ENCODE data around the gene TM4SF4.

Gene TM4SF4

DNA sequence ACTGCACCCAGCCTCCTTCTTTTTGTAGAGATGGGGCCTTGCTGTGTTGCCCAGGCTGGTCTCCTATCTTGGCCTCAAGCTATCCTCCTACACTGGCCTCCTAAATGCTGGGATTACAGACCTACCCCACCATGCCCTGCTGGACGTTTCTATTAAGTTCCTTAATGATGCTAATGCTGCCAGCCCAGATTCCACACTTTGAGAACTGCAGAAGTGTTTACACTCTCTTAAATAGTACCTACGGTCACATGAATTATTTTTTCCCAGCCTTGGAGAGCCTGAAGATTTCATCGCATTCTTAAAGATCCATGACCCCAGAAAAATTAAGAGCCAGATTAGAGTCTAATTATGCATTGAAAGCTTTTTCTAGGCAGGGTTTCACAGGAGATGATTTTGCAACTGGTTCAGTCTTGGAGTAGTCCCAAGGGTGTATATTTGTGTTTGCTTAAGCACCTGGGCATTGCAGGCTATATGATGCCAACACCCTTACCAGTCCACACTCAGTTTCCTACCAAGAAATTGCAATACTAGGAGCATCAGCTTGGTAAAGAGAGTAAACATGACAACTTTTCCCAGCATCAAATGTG lies 36.6 kb downstream of the TM4SF4 start:
- no peak for FAIRE-seq
- no peak for DNase-seq (ENCODE audit: low spot score)

DNA sequence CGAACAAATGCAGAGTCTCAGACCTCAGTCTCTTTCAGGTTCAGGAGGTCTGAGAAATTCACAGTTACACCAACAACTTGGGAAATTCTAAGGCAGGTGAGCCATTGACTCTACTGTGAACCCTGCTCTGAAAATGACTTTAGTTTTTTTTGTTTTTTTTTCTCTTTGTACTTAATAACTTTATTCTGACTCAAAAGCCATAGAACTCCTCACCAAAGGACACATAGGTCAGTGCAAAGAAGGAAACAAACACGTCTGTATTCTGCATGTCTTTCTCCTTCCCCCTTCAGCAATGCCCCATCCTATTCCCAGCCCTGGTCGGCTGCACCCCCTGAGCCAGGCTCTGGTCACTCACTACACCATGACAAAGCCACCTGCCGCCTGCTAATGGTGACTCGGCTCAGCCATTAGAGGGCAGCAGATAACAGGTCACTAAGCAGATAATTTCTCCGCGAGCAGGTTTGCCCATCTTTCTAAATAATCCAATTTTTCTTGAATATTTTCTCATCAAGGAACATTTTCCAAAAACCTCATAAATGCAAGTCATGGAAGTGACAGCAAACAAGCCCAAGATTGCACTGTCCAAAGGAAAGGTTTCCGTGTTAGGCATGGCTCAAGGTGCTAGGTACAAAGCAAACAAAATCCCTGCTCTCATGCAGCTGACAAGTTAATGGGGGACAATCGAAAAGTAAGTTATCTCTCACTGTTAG lies 37.7 kb downstream of the TM4SF4 start:
- DNase-seq (ENCODE audit: low spot score), result peak; percentile 49
- FAIRE-seq, result no peak

DNA sequence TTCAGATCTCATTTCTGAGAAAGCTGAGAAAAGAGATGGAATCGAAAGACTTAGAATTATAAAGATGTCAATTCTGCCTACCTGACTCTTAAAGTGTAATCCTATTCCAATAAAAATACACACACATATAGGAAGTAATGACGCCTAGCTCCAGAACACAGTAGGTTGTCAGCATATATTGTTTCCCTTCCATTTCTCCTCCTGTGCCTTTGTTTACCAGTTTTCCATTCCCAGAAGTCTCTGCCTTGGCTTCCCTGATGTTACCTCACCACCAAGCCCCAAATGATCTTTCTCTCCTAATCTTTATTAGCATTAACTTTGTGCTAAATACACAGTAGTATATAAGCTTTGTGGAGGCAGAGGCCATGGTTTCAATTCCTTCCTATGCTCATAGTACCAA lies 40.0 kb downstream of the TM4SF4 start:
- DNase-seq (ENCODE audit: low spot score), result no peak
- FAIRE-seq, result no peak

DNA sequence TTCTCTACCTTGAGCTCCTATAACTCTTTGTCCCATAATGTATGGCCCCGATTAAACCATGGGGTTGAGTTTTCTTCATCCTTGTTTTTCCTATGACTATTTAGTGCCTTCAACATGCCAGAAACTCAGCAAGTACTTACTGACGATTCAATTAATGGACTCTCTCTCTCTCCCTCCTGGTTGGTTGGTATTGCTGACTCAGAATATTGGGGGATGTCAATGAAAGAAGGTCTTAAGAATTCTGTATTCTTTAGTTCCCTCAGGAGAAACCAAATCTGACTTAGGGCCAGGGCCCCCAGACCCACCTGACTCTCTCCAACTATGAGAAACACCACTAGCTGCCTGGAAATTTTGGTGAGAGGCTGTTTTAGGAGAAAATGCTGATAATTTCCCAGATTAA lies 40.8 kb downstream of the TM4SF4 start:
- no peak for DNase-seq (ENCODE audit: low spot score)
- no peak for FAIRE-seq

DNA sequence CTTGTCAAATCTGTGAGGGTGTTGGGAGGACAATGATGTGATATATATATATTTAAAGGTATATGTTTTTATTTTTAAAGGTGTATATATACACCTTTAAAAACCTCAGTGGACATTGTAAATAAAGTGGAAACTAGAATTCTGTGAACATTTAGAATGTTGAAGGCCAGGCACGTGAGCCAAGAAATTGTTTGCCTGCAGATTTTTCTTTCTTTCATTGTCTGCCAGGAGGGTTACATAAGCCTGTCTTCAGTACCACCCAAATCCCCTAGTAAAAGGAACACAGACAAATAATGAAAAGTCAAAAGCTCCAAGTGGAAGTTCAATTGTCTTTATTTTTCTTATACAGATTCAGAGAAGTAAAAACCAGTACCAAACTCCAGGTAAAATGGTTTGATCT lies 42.4 kb downstream of the TM4SF4 start:
- no peak for FAIRE-seq
- no peak for DNase-seq (ENCODE audit: low spot score)

DNA sequence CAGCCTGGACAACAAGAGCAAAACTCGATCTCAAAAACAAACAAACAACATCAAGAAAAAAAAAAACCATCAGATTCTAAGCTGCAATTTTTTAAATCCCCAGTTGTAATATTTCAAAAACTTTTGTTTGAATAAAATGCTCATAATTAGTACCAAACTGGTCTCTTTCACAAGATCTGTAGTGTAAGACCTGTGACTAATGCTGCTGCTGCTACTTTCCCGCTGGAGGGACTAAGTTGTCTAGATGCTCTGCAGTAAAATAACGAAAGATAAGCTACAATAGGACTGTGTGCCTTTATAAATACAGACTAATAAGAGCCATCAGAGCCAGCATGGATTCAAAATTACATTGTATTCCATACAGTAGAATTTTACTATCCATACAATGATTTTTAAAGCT lies 45.4 kb downstream of the TM4SF4 start:
- DNase-seq (ENCODE audit: low spot score), result no peak
- FAIRE-seq, result no peak

DNA sequence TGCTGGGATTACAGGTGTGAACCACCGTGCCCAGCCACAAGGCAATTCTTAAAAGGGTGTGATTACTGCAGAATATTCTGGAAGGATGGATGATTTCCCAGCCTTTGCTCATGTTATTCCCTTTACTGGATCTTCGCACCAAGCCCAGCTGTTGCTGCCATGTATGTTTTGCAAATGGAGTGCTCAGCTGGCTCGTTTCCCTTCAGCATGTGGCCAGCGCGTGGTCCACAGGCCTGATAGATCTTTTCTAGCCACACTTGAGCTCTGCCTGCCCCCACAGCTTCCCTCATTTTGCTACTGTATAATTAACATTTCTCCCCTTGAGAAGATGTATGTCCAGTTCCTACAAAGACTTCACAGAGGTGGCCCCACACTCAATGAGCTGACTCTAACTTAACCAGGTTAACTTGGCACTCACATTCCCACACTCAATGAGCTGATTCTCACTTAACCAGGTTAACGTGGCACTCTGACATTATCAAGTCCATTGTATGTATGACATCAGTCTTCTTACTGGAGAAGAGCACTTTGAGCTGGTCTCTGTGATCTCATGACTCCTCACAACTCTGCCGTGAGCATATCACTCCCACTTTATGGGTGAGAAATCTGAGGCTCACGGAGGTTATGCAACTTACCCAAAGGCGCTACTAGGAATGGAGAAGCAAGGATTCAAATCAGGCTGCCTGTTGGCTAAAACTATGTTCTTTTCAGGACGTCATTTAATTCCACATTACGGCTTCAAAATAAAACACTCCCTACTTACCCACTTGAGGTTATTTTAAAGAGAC lies 49.2 kb downstream of the TM4SF4 start:
- DNase-seq (ENCODE audit: low spot score) (no peak), FAIRE-seq (no peak)

DNA sequence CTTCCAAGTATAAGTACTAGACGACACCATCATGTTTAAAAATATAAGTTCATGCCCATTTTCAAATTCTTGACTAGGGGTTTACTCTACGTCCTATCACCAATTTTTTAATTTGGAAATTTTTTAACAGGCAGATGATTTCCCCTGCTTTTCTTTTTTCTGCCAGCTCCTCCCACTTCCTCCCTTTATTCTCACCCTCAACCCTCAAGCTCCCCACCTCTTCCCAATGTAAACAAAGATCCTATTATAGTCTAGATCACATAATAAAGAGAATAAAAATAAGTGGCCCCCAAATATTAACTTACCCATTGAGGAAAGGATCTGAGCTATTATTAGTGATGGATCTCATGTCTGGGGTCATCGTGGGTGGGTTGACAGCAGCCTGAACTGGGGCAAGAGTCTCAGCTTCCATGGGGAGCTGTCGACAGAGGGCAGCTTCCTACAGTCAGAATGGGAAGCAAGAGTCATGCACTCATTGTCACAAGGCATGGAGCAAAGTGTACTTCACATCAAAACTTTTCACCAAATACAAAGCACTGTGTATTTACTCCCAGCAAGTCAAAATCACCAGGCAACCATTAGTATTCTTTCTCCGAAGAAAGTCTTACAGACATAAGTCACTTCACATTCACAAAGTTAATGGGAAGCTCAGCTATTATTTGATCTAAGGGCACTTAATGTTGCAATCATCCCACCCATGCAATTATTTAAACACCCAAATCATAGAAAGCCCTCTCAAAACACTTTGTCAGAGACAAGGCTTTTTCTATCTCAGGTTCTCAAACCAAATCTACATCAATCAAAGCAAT lies 53.2 kb downstream of the TM4SF4 start:
- no peak for DNase-seq (ENCODE audit: low spot score)

DNA sequence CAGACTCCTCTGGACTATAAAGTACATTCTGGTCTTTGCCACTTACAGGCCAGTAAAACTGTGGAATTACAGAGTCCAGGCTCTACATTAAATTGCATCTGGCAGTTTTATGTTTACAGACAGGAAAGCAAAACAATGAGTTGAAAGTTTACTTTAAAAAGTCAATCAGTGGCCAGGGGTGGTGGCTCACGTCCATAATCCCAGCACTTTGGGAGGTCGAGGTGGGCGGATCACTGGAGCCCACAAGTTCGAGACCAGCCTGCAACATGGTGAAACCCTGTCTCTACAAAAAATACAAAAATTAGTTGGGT lies 53.8 kb downstream of the TM4SF4 start:
- no peak for DNase-seq (ENCODE audit: low spot score)
- FAIRE-seq, result no peak

More for the DNA sequence above, 53.2 kb downstream of the TM4SF4 start:
- no peak for FAIRE-seq

DNA sequence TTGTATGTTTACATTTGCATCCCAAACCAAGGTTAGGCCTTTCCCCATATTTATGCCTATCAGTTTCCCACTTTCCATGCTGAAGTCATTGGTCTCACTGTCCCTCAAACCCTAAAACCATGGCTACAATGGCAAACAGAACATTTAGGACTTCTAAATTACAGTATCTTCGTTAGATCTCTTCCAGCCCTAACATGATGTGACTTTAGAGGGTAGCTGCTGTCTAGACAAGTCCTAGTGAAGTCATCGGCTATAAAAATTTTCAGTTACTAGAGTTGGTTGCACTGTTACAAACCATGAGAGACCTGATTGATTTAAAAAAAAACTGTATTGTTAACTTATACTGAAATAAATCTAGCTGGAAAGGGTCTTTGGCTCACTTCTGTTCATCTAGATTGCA lies 54.6 kb downstream of the TM4SF4 start:
- DNase-seq (ENCODE audit: low spot score) (no peak), FAIRE-seq (no peak)

DNA sequence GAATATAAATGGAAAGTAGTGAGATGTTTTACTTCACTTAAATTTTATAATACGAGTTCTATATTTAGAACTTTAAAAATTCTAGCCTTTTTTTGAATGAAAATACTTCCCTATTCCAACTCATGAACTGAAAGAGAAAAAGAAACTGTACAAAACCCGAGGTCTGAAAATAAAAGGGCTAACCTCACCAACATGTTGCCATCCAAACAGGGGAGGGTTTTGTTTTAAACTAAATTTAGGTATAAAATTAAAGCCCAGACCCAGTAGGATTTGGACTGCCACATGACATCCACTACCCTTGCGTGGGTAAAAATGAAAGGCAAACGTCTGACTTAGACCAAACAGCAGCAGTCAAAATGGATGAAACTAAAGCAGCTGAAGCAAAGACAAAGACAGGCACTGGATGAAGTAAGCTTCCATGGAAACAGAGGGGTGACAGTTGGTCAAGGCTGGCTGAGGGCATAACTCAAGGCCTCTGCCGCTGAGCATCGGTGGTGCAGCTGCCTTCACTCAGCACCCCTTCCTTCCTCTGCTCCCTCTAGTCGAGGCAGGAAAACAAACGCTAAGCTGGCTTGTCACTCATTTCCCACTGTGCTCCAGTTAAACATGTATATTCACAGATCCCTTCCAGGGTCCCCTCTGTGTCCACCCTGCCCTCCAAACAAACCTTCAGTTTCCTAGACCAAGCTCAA lies 58.1 kb downstream of the TM4SF4 start:
- no peak for DNase-seq (ENCODE audit: low spot score)
- no peak for FAIRE-seq

DNA sequence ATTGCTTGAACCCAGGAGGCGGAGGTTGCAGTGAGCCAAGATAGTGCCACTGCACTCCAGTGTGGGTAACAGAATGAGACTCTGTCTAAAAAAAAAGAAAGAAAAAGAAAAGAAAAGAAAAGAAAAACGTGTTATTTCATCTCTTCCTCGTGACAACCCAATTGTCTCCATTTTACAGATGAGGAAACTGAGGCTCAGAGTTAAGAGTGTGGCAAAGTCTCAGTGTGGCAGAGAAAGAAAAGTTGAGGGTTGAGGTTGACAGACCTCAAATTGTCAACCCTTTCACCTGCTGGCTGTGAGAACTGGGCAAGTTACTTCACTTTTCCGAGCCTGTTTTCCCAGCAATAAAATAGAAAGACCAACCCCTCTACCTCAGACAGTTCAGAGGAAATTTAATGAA lies 59.6 kb downstream of the TM4SF4 start:
- FAIRE-seq (no peak), DNase-seq (ENCODE audit: low spot score) (no peak)

DNA sequence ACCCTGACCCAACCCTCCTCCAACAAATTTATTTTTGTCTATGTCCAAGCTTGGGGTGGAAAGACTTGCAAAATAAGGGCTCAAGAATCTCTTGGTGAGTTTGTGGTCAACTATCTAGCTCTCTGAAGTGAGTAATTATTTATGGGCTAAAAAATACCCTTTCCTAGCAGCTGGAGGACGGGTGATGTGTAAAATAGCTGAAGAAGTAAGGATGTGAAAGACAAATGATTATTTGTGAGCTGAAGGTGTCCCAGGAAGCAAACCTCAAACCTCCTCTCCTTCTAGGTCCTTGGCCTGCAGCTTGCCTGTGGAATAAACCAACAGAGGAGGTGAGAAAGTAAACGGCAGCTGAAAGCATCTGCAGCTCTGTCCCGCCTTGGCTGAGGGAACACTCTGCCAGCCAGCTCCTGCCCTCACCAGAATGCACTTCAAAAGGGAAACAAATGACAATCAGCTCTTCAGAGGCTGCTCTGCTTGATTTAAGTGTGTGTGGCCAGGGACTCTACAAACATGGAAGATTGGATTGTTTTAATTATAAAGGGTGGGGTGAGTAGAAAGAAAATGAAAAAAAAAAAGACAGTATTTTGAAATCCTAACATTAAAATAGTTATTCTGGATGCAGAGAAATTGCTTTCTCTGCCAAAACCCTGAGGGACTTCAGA lies 60.3 kb downstream of the TM4SF4 start:
- no peak for FAIRE-seq
- no peak for DNase-seq (ENCODE audit: low spot score)

DNA sequence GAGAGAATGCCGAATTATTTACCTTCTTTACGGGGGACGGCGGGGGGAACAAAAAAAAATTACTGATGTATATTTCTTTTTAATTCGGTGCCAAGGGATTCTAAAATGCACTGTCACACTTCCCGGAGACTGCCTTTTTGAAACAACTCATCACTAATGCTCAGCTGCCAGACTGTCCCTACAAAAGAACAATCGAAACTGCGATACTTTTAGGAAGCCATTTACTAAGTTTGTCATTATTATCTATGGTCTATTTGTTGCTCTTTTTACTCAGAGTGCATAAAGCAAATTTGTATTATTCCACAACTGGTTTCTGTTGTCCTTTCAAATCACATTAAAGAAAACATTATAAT lies 60.8 kb downstream of the TM4SF4 start:
- no peak for DNase-seq (ENCODE audit: low spot score)
- no peak for FAIRE-seq

DNA sequence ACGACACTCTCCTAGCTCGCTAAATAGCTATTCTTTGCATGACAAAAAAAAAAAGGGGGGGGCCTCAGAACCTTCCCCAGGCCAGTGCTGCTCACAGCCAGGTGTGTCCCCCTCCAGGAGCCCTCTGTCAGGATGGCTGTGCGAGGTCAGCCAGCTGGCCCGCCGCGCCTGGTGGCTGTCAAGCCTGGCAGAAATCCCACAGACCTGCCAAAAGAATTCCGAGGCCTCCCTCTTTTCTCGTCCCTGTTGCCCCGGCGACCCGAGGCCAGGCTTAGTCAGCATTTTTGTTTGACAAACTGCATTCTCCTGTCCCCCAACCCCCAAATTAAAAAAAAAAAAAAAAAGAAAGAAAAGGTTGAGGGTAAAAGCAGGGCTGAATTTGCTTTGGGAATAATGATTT lies 61.9 kb downstream of the TM4SF4 start:
- peak; percentile 59 for FAIRE-seq
- DNase-seq (ENCODE audit: low spot score), result peak; percentile 67

DNA sequence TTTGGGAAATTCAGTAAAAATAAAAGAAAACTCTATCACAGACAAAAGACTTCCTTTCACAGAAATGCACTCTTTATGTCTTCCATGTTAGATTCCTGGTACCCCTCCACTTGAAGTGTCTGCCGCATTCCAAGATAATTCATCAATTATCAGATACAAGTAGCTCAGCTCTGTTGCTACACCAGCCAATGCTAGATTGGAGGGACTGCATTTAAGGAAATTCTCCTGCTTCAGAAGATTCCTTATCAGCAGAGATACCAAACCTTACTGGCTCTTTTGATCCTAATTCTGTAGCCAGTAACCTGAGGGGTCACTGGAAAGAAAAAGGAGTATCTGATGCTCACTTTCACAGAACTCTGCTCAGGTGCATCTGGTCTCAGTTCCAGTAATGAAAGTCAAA lies 63.9 kb downstream of the TM4SF4 start:
- FAIRE-seq (no peak), DNase-seq (ENCODE audit: low spot score) (no peak)

DNA sequence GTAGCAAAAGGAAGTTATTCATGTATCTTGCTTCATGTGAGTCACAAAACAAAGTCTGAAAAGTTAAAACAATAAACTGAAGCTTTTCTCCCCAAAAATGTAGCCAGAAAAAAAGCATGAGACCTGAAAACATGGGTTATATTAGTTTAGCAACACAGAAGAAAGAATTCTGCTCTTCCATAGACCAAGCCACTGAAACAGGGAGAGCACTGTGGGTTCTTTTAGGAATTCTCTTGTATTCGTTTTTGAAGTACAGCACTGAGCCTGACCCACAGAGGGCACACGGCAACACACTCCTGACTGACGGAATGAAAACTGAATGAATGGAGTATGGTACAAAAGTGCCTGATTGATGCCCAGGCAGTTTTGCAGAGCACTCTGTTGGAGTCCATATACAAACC lies 66.6 kb downstream of the TM4SF4 start:
- DNase-seq (ENCODE audit: low spot score) (peak; percentile 71), FAIRE-seq (peak; percentile 79)

DNA sequence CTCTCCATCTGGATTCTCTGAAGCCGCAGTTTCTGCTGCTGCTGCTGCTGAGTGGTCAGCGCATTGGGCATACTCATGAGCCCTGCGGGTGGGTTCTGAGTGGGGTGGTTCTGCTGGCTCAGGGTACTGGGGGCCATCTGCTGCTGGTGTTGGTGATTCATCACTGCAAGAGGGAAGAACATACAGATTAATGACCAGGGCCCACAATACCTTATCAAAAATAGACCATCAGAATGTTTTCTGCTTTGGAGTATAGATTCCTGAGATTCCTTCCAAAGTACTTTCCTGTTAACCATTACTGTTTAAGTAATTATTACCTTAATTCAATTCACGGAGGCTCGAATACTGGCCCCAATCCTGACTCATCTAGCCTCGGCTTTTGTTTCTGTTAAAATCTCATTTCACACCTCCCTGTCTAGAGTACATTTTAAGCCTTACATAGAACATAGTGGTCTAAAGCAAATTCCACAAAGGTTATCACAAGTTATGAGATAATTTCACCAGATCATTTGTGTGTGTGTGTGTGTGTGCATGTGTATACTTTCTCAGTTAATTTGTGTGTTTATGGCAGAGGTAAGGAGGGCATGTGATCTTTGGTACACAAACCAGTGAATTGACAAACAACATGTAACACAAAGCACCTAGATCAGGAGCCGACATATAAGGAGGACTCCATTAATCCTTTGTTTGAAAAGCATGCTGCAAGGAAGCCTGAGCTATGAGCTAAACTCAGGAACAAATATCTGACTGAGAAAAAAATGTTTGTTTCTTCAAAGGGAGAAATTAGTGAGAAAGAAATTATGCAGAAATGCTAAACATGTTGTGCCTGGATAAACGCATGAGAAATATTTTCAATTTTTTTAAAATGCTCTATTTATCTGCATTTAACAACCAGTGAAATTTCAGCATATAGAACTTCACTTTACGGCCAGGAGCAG lies 68.1 kb downstream of the TM4SF4 start:
- peak; percentile 99 for FAIRE-seq

DNA sequence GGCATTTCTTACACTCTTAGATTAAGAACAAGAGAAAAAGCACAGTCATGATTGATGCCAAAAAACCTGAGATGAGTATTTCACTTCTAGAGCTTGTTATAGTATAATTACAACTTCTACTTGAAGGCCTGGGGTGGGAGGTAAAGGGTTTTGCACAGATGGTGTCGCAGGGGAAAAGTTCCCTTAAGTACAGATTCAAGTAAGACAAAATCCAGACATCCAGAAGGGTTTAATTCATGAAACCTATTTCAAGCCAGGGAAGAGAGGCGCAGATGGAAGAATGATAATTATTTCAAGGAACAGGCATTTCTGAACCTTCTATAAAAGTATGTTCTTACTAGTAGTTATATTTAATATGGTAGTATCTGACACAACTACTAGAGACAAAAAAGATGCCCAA lies 70.6 kb downstream of the TM4SF4 start:
- DNase-seq (ENCODE audit: low spot score) (no peak), FAIRE-seq (no peak)

More for the DNA sequence above, 68.1 kb downstream of the TM4SF4 start:
- peak; percentile 100 for DNase-seq (ENCODE audit: low spot score)

DNA sequence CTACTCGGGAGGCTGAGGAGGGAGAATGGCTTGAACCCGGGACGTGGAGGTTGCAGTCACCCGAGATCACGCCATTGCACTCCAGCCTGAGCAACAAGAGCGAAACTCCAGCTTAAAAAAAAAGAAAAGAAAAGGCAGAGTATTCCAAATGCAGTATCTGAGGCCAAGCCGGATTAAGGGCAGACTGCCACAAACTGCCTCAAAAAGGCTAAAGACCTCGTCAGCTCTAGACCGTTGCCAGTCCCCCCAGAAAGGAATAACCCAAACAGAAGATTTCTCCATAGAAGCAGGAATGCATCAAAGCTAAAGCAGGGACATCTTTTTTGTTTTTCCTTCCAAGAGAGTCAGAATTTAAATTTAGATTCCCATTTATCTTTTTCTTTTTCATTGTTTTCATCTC lies 72.9 kb downstream of the TM4SF4 start:
- FAIRE-seq (no peak), DNase-seq (ENCODE audit: low spot score) (no peak)
